Cardiac septum (tissue), 1 donor: ENCODE data around the gene SLPI. TPM values are rescaled to one million over a fixed set of nuclear protein-coding genes. Genes with fewer than 3 reads are reported as not detected.
A peak's percentile ranks its signal among the peaks of the same experiment; 100 is the strongest.

Experiments
- DNase-seq: peaks from one replicate; pipeline ENCODE4 v3.0.0-alpha.2; 2020; ENCODE audit warnings: low spot score
- intact Hi-C: fragments of 100-400 bp; cut with DNase I; formaldehyde crosslinking; loops from one replicate; pipeline ENCODE4 v1.14.0; 2022
- long read RNA-seq: library from polyadenylated mRNA; unstranded; transcript quantifications from one replicate; pipeline ENCODE4 v2.0.0, GENCODE V29; 2021
- total RNA-seq: library from RNA; stranded (reverse); fragmentation: NEBNext Ultra II Directional; extraction: Animal tissue kit (Norgen Biotek cat#: 25700); gene quantifications from one replicate; pipeline ENCODE4 v1.2.1, GENCODE V29; 2021
- donor health status: DM: no; HTN: no; CAD: no.

SLPI gene, protein sequence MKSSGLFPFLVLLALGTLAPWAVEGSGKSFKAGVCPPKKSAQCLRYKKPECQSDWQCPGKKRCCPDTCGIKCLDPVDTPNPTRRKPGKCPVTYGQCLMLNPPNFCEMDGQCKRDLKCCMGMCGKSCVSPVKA
- total RNA-seq = 1.3 TPM
- long read RNA-seq = 0 reads

DNA sequence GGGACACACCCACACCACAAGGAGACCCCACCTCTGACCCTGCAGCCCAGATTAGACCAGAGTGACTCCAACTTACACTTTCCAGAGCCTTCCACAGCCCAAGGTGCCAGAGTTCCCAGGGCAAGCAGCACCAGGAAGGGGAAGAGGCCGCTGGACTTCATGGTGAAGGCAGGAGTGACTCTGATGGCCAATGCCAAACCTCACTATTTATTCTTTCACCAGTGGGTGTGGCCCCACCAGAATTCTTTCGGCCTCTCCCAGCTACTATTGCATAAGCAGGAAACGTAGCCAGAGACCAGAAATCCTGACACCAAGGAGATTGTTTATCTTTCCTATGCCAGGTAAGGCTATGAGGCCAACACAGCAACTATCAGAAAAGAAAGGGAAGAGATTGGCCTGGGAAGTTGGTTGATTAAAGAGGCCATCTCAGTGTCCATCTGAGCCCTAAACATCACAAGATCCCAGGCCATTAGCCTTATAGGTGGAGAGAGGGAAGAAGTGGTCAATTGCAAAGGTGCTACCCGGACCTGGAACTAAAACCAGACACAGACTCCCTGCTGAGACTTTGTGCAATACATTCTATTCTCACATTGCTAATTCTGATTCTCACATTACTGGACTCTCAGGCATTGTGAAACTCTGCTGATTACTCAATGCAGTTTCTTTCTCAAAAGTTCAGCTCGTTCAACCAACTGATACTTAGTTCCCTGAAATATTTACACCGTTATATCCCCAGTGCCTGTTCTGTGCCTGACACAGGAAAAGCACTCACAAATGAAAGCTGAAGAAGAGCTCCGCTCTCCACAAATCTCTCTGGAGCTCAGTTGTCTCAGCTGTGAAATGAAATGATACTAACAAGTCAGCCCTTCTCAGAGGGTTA, at the start of gene SLPI:
Gene SLPI (minus strand): TSS at position 182 of the 880 bp plus-strand sequence. CDS start 21 bp downstream, at position 161.
- DNase-seq = no peak
- intact Hi-C loops = no loop called here

DNA sequence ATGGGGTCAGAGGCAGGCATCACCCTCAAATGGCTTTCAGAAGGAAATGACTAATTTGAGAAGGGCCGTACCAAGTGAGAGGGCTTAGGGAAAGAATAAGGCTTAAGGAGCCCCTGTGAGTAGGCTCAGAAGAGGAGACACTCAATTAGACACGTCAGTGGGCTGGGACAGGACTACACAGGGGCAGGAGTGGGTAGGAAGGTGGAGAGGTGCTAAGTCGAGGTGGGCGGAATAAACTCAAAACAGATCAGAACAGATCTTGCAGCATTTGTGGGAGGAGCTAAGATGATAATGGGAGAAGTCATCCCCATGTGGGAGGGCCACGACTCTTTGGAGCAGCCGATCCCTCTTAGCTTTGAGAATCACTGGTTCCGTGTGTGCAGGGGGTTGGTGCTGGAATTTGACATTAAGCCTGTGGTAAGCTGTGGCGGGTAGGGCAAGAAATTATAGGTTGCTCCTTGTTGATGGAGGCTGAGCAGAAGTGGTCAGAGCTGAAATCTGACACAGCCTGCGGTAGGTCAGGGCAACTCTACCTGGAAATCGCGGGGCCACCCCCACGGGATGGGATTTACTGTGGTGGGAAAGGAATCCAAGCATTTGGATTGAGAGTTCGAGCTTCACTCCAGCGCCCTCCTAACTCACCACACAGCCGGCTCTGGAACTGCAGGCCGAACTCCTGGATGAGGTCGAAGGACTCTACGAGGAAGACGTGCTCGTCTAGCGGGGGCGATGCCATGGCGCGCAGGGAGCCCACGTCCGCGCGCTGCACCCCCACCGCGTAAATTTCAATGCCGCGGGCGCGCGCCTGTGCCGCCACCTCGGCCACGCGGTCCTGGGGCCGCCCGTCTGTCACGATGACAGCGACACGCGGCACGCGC, 49.5 kb upstream of the SLPI start:
- intact Hi-C loops = no loop called here

DNA sequence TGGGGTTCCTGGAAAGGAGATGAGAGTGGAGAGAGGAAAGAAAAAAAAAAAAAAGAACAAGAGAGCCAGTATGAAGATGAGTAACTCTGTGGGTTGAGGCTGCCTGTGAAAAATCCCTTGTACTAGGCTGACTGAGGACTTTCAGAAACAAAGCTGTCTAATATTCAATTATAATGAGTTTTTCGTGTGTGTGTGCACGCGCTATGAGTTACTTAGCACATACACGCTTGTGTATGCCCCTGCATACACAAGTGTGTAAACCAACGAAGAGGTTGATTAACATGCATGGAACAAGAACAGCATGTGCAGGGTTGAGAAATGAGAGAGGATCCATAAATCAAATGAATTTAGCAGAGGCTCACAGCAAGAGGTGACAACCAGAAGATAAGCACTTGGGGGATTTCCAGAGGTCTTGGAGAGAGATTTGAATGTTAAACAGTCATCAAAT, 47.5 kb upstream of the SLPI start:
- intact Hi-C loops = no loop called here
- no peak for DNase-seq

More for the DNA sequence above, 49.5 kb upstream of the SLPI start:
- no peak for DNase-seq

DNA sequence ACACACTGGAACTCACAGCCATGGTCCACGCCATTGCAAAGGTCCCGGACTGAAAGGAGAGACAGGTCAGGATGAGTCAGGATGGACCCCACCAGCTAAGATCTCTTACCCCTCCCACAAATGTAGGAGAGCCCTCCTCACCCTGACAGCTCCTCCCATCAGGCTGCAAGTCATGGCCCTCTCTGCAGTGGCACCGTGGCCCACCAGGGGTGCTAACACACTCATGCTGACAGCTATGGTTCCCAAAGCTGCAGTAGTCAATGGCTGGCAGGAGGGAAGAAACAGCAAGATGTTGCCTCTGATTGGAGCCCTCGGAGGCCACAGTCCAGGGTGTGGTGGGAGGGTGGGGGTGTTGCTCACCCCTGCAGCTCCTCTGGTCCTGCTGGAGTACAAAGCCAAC, 46.6 kb upstream of the SLPI start:
- no peak for DNase-seq
- intact Hi-C loops = no loop called here

DNA sequence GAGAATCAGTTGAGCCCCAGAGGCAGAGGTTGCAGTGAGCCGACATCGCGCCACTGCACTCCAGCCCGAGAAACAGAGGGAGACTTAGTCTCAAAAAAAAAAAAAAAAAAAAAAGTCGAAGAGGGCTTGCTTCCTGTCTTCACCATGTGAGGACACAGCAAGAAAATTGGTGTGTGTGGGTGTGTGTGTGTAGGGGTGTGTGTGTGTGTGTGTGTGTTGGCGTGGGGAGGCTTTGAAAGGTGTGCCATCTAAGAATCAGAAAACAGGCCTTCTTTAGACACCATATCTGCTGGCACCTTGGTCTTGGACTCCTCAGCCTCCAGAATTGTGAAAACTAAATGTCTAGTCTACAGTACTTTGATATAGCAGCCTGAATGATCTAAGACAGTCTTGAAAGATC, 45.4 kb upstream of the SLPI start:
- intact Hi-C loops = no loop called here
- no peak for DNase-seq

DNA sequence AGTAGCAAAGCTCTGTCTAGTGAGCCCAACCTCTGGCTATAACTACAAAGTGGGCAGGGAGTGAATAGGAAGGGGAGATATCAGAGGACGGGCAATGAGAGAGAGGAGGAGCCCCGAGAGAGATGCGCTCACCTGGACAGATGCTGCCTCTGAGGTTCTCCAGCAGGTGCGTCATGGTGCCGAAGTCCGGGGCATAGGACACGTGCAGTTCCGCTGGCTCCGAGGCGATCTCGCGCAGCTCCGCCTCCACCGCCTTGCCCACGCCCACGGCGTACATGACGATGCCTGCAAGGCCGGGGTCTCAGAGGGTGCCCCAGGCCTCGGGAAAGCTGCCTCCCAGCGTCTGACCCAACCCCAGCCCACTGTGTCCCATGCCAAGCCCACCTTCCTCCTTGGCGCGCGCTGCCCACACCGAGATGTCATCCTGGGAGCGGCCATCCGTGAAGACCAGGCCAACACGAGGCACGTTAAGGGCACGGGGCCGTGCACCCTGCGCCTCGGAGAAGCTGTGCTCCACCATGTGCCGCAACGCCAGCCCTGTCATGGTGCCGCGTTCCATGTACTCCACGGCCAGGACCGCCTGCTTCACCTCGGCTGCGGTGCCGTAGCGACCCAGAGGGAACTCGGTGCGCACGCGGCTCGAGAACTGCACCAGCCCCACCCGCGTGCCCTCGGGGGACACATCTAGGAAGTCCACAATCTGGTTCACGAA, 43.6 kb upstream of the SLPI start:
- no peak for DNase-seq
- intact Hi-C loops = no loop called here

DNA sequence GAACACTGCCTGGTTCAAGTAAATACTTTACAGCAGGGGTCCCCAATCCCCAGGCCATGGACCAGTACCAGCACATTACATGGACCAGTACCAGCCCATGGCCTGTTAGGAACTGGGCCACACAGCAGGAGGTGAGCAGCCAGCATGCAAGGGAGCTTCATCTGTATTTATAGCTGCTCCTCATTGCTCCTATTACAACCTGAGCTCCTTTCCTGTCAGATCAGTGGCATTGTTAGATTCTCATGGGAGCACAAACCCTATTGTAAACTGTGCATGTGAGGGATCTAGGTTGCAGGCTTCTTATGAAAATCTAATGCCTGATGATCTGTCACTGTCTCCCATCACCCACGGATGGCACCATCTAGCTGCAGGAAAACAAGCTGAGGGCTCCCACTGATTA, 40.3 kb upstream of the SLPI start:
- no peak for DNase-seq
- intact Hi-C loops = loop anchor here (5.0 kb wide), 1 partner anchor 252 kb away; no protein-coding TSS in a partner anchor

DNA sequence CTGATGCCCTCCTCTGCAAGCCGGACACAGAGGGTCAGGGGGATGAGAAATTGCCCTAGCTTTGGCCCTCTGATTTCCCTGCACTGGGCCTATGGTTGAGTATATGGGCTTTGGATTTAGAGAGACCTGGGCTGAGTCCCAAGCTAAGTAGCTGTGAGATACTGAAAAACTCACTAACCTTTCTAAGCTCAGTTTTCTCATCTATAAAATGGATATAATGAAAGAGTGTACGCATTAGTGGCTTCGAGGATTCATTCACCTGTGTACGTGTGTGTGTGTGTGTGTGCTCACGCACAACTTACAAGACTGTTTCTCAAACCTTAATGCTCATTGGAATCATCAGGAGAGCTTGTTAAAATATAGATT, 39.6 kb upstream of the SLPI start:
- DNase-seq = no peak
- intact Hi-C loops = loop anchor here (5.0 kb wide), 1 partner anchor 252 kb away; no protein-coding TSS in a partner anchor

DNA sequence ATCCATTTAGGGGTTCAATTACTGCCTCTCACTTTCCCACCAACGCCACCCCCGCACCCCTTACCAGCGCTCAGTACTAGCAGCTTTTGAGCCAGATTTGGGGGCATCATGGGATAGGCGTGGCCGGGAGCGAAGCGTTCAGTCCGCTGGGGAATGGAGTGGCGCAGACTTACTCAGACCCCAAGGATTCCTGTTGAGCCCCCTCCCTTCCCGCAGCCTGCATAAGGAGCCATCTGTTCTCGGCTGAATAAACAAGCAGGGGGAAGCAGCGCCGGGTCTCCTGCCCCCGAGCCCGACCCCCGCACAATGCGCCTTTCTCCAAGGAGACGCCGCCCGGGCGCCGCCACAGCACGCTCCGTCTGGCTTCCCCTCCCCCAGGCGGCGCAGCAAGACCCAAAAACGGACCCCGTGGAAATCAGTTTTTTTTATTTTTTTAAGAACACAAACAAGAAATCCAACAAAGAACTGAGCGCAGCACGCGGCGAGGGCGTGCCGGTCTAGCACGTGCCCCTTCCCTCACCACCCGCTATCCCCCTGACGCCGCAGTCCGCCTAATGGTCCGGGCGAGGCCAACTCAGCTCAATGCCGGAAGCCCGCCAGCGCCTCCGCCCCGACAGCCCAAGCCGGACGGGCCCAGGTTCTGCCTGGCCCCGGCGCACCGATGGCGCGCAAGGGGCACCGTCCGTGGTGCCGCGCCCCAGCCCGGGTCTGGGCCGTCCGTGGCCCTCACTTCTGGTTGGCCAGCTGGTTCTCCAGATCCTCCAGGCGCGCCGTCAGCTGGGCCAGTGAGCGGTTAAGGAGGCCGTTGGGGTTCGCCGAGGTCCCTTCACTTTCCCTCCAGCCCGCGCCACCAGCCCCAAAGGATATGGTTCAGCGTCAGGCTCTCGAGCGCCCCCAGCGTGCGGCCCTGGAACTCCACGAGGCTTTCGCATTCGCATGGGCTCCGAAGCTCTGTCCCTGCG, 39.0 kb upstream of the SLPI start:
- intact Hi-C loops = loop anchor here (5.0 kb wide), 1 partner anchor 251 kb away; no protein-coding TSS in a partner anchor
- DNase-seq = peak; percentile 94

DNA sequence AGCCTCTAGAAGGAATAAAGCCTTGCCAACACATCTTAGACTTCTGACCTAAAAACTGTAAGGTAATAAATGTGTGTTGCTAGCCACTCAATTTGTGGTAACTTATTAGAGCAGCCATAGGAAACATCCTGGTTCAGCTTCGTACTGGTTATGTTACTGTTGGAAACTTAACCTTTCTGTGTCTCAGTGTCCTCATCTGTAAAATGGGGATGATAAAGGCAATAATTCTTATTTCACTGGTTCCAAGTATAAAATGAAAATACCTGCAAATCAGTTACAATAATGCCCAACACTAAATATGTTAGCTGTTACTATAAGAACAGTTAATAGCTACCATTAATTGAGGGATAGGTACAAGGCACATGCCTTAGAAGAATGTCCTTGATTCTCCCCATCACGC, 38.0 kb upstream of the SLPI start:
- no peak for DNase-seq
- intact Hi-C loops = loop anchor here (5.0 kb wide), 1 partner anchor 250 kb away; no protein-coding TSS in a partner anchor

DNA sequence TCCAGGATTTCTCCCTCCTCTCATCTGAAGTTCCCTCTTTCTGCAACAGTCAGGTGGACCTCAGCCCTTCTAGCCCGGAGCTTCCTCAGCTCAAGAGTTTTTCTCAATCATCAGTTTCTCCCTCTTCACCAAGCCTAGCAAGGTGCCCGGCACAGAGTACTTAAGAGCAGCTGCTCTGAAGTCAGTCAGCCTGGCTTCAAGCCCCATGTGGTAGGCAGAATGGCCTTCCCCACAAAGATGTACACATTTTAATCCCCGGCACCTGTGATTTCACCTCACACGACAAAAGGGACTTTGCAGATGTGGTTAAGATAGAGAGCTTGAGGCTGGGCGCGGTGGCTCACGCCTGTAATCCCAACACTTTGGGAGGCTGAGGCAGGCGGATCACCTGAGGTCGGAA, 37.2 kb upstream of the SLPI start:
- no peak for DNase-seq
- intact Hi-C loops = loop anchor here (5.0 kb wide), 1 partner anchor 249 kb away; no protein-coding TSS in a partner anchor

DNA sequence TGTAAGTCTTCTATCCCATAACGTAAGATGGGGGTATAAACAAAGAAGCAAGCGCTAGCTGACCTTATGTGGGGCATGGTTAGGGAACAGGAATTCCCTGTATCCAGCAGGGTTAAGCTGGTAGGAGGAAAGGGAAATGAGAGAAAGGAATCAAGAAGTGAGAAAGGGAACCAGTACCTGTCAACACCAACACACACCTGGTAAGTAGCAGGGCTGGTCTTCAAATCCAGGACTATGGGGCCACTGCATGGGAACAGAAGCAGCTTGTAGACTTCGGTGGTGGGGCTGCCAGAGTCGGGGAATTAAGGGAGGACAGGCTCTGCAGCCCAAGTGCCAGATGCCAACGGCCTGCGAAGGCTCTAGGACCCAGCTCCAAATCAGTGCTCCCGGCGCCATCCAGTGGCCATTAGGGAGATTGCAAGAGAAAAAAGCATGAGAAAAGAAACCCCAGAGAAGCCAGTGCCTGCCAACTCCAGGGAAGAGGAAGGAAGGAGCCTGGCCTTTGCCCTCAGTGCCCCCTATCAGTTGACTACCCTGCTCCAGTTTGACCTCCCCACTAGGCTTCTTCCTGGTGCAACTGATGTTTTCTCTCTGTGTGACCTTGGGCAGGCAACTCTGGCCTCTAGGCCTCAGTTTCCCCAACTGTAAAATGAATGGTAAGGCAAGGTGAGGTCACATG, 36.5 kb upstream of the SLPI start:
- intact Hi-C loops = loop anchor here (5.0 kb wide), 1 partner anchor 249 kb away; no protein-coding TSS in a partner anchor
- DNase-seq = peak; percentile 88

DNA sequence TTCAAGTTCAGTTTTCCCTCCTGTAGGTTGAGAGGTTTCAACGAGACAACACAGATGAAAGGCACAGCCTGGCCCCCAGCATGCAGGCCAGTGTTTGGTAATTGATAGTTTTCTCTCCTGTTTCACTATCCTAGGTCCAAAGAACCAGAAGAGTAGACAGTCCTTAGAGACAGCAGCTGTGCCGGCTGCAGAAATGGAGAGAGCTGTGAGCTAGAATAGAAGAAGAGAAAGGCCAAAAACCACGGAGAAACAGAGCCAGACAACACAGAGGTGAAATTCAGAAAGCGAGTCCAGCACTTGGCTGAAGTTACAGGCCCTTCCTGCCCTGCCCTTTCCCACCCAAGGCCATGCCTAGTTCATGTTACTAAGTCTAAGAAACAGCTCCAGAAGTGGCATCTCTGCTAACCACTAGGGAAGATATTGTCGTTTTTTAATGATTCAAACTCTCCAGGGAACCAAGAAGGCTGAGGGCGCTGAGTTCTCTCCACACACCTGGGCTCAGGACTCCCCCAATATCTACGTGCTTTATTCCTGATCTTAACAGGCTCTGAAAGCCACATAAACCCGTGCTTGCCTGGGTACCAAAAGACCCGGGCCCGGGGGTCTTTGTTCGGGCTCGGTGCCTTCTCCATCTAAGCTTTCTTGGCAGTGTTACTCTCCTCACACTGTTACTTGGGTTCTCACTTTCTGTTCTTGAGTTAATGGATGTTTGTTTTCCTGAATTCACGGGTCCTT, 35.7 kb upstream of the SLPI start:
- no peak for DNase-seq
- intact Hi-C loops = loop anchor here (5.0 kb wide), 1 partner anchor 248 kb away; no protein-coding TSS in a partner anchor

DNA sequence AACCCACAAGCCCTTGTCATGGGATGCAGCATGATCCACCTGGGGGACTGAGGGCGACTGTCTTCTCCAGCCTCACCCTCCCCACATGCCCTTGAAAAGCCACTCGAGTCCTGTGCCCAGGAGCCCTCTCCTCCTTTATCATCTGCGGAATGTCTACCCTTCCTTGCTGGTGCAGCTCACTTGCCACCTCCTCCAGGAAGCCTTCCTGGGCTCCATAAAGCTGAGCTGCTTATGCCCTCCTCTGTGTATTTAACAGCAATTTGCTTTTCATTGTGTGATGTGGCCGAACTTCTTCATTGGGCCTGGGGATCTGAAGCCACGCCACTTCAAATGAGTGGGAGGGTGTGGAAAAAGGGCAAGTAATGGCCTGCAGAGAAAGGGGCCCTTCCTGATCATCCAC, 34.5 kb upstream of the SLPI start:
- no peak for DNase-seq
- intact Hi-C loops = no loop called here

DNA sequence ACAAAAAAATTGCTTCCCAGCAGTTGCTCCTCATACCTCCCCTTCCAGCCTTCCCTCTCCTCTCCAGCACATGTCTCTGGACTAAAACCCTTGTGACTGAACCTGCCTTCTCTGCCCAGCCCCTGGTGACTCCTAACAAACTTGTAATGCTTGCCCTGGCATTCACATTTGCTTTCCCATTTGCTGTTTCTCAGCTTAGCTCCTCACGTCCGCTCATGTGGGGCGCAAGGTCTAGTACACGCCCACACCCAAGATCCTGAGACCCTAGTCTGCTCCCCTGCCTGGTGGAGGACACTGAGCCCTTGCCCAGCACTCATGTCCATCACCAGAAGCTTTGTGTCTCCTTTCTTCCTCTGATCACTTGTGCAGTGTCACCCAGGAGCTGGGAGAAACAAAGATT, 34.0 kb upstream of the SLPI start:
- DNase-seq = no peak
- intact Hi-C loops = no loop called here

DNA sequence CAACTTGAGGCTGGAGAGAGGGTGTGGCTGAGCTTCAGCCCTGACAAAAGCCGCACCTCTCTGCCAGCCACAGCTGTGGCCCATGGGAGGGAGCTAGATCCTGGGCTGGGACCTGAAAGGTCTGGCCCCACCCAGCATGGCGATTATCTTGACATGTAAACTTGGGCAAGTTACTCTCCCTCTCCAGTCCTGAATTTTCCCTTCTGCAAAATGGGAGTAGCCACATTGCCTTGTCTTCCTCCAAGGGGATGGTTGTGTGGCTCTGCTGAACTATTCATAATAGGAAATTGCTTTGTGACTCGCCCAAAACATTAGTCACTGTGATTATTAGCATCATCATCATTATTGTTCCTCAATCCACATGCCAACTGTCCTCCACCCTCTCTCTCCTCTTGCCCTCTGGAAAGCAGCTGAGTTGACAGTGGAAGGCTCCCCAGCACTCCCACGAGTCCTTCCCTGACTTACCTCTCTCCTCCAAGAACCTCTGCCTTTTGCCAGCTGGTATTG, 29.2 kb upstream of the SLPI start:
- intact Hi-C loops = no loop called here
- no peak for DNase-seq
